ENCODE results near the gene KCND1.

Gene KCND1

GRCh38 chrX:48923771-48924170 is 47.9 kb downstream of the KCND1 start:
- CTCF ChIA-PET, result interaction anchor here (0.5 kb wide), 1 partner anchor 297 kb away, joined by 6 read pairs; no protein-coding TSS in a partner anchor
- POLR2A ChIA-PET, result no interaction called here
- no peak overlapping the region for H3K4me3 ChIP-seq (ENCODE audit: low read depth, low read length)
- 0 out of 2 replicates have a peak, but pooled peaks cover 3% of the 10 kb centered on the region for H3K4me1 ChIP-seq (ENCODE audit: control insufficient read depth, insufficient read depth, low read length)
- no peak for TF ChIP-seq ZNF768 (tag by site-specific recombination; IDR thresholded peaks at IDR 0.05)
- no peak for TF ChIP-seq ZNF473 (tag by site-specific recombination; IDR thresholded peaks at IDR 0.05)
- no peak for TF ChIP-seq ZNF404 (tag by site-specific recombination; IDR thresholded peaks at IDR 0.05)
- TF ChIP-seq ZBTB26 (tag by site-specific recombination; optimal IDR thresholded peaks at IDR 0.05), result no peak
- no peak for TF ChIP-seq ZNF184 (tag by site-specific recombination; IDR thresholded peaks at IDR 0.05)
- TF ChIP-seq SP2 (tag by site-specific recombination; IDR thresholded peaks at IDR 0.05), result no peak
- TF ChIP-seq CTCF (tag by site-specific recombination; IDR thresholded peaks at IDR 0.05), result no peak
- no peak for TF ChIP-seq PRDM4 (tag by site-specific recombination; IDR thresholded peaks at IDR 0.05)
- TF ChIP-seq ZNF792 (tag by site-specific recombination; IDR thresholded peaks at IDR 0.05), result no peak
- no peak for TF ChIP-seq ZNF558 (tag by site-specific recombination; IDR thresholded peaks at IDR 0.05)
- TF ChIP-seq ZNF555 (tag by site-specific recombination; conservative IDR thresholded peaks at IDR 0.05), result no peak
- TF ChIP-seq REPIN1 (tag by site-specific recombination; IDR thresholded peaks at IDR 0.05; ENCODE audit: low read depth), result no peak
- no peak for TF ChIP-seq ZNF76 (tag by site-specific recombination; IDR thresholded peaks at IDR 0.05; ENCODE audit: borderline replicate concordance, low read depth)
- no peak for TF ChIP-seq ZNF843 (tag by site-specific recombination; IDR thresholded peaks at IDR 0.05)
- no peak for TF ChIP-seq EGR2 (tag by site-specific recombination; IDR thresholded peaks at IDR 0.05; ENCODE audit: low read depth)
- TF ChIP-seq ZNF626 (tag by site-specific recombination; IDR thresholded peaks at IDR 0.05), result no peak
- no peak for TF ChIP-seq ZNF423 (tag by site-specific recombination; IDR thresholded peaks at IDR 0.05)
- no peaks in the 10 kb centered on the region for H3K9me3 ChIP-seq (ENCODE audit: control insufficient read depth, insufficient read depth, low read depth, low read length)
- no peak overlapping the region for H3K27ac ChIP-seq (ENCODE audit: extremely low read depth, low read depth, low read length)
- peaks cover 13 to 67% of the 10 kb centered on the region in 2 experiments; a peak in 2 of 3 replicates for H3K36me3 ChIP-seq (ENCODE audit: control insufficient read depth in 2 of 2, insufficient read depth in 1 of 2, low read length in 2 of 2)

GRCh38 chrX:48920718-48921104 is 50.9 kb downstream of the KCND1 start:
- Histone ChIP-seq H3K27ac (ENCODE audit: extremely low read depth, low read depth, low read length) (no peak overlapping the region), H3K4me1 (ENCODE audit: control insufficient read depth, insufficient read depth, low read length) (0 out of 2 replicates have a peak, but pooled peaks cover 3% of the 10 kb centered on the region), H3K36me3 (ENCODE audit: control insufficient read depth in 2 of 2, insufficient read depth in 1 of 2, low read length in 2 of 2) (peaks cover 8 to 45% of the 10 kb centered on the region in 2 experiments; a peak in 2 of 3 replicates), H3K4me3 (ENCODE audit: low read depth, low read length) (no peak overlapping the region), H3K9me3 (ENCODE audit: control insufficient read depth, insufficient read depth, low read depth, low read length) (no peaks in the 10 kb centered on the region)
- ChIA-PET POLR2A (no interaction called here), CTCF (no interaction called here)
- no peak for TF ChIP-seq ZNF391 (tag by site-specific recombination; IDR thresholded peaks at IDR 0.05; ENCODE audit: borderline replicate concordance, low read depth)
- no peak for TF ChIP-seq BCL11A (tag by site-specific recombination; IDR thresholded peaks at IDR 0.05; ENCODE audit: low read depth)
- TF ChIP-seq SP2 (tag by site-specific recombination; IDR thresholded peaks at IDR 0.05), result no peak
- TF ChIP-seq ZNF776 (tag by site-specific recombination; IDR thresholded peaks at IDR 0.05; ENCODE audit: borderline replicate concordance), result no peak
- TF ChIP-seq KLF9 (tag by site-specific recombination; IDR thresholded peaks at IDR 0.05; ENCODE audit: low read depth), result no peak
- TF ChIP-seq ZNF292 (tag by site-specific recombination; IDR thresholded peaks at IDR 0.05; ENCODE audit: borderline replicate concordance, low read depth), result no peak
- no peak for TF ChIP-seq ZNF530 (tag by site-specific recombination; IDR thresholded peaks at IDR 0.05; ENCODE audit: low read depth)
- TF ChIP-seq SCRT1 (tag by site-specific recombination; IDR thresholded peaks at IDR 0.05; ENCODE audit: borderline replicate concordance), result no peak
- TF ChIP-seq ZNF670 (tag by site-specific recombination; IDR thresholded peaks at IDR 0.05; ENCODE audit: low read depth), result no peak
- TF ChIP-seq HOXD13 (CRISPR knock-in tag; IDR thresholded peaks at IDR 0.05; ENCODE audit: borderline replicate concordance), result no peak
- no peak for TF ChIP-seq ZNF426 (tag by site-specific recombination; IDR thresholded peaks at IDR 0.05)
- TF ChIP-seq HOXC10 (CRISPR knock-in tag; IDR thresholded peaks at IDR 0.05), result no peak

Data from HEK293 (cell line).